Measurements from ENCODE around the gene MVB12B.

Gene MVB12B

GRCh38 chr9:126360073-126360472 is 33.4 kb downstream of the MVB12B start:
- H3K4me3 Mint-ChIP-seq: no peak overlapping the region
- no peaks in the 10 kb centered on the region for H3K4me1 Mint-ChIP-seq
- H3K36me3 Mint-ChIP-seq: peaks cover 40% of the 10 kb centered on the region
- ATAC-seq: no peak
- peaks cover 14% of the 10 kb centered on the region for H3K9me3 Mint-ChIP-seq
- H3K27ac Mint-ChIP-seq: no peak overlapping the region
- no peaks in the 10 kb centered on the region for H3K27me3 Mint-ChIP-seq

DNA sequence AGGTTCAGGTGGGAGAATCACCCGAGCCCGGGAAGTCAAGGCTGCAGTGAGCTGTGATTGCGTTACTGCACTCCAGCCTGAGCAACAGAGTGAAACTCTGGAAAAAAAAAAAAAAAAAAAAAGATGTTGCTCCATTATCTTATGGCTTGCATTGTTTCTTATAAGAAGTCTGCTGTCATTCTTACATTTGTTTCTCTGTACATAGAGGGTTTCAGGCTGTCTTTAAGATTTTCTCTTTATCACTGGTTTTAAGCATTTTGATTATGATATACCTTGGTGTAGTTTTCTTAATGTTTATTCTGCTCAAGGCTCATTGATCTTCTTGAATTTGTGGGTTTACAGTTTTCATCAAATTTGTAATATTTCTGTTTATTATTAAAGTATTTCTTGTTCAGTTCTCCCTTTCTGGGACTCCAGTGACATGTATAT is 35.2 kb downstream of the MVB12B start:
- no peaks in the 10 kb centered on the region for H3K27me3 Mint-ChIP-seq
- peaks cover 14% of the 10 kb centered on the region for H3K9me3 Mint-ChIP-seq
- H3K36me3 Mint-ChIP-seq: peaks cover 47% of the 10 kb centered on the region
- no peak for ATAC-seq
- H3K4me1 Mint-ChIP-seq: no peaks in the 10 kb centered on the region
- H3K27ac Mint-ChIP-seq: no peak overlapping the region
- no peak overlapping the region for H3K4me3 Mint-ChIP-seq

GRCh38 chr9:126363250-126363649 is 36.6 kb downstream of the MVB12B start:
- H3K27ac Mint-ChIP-seq: no peak overlapping the region
- peaks cover 47% of the 10 kb centered on the region for H3K36me3 Mint-ChIP-seq

DNA sequence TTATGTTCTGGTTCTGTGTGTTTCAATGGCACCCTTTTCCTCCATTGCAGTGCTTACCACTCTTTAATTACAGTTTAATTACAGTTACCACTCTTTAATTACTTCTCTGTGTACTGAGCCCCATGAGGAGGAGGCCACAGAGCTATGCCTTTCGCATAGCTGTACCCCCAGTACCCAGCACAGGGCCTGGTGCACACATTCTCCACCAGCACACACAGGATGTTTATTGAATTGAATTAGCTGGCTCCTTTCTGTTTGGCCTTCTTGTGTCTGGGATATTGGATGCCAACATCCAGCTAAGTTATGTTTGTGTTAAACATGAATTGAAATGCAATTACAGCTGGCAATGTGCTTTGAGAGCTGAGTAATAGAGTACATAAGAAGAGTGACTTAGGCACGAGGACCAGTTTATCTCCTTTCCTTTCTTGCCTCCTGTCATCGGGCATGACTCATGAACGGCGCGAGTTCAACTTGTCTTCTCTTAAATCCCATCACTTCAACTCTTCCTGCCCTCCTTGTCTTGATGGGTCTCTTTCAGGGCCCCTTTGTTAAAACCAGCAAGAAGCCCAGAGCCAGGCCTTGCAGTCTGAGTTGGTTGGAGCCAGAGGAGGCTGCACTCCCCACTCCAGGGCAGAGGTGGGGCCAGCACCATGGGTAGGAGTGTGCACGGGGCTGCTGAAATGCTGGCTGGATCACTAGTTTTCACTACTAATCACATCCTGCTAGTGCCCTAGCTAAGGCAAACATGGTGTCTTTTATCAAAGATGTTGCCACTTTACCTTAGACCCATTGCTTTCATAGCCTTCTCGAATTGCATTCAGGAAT is 37.4 kb downstream of the MVB12B start:
- no peak overlapping the region for H3K27ac Mint-ChIP-seq
- H3K4me3 Mint-ChIP-seq: no peak overlapping the region

More at GRCh38 chr9:126363250-126363649, 36.6 kb downstream of the MVB12B start:
- Mint-ChIP-seq H3K4me1 (no peaks in the 10 kb centered on the region), H3K9me3 (peaks cover 14% of the 10 kb centered on the region), H3K4me3 (no peak overlapping the region), H3K27me3 (no peaks in the 10 kb centered on the region)
- ATAC-seq: no peak

GRCh38 chr9:126365780-126366179 is 39.2 kb downstream of the MVB12B start:
- H3K27me3 Mint-ChIP-seq: no peaks in the 10 kb centered on the region
- ATAC-seq: no peak
- H3K27ac Mint-ChIP-seq: no peak overlapping the region
- H3K36me3 Mint-ChIP-seq: peaks cover 37% of the 10 kb centered on the region
- H3K4me3 Mint-ChIP-seq: no peak overlapping the region
- peaks cover 11% of the 10 kb centered on the region for H3K9me3 Mint-ChIP-seq
- H3K4me1 Mint-ChIP-seq: no peaks in the 10 kb centered on the region

More for the DNA sequence above, 37.4 kb downstream of the MVB12B start:
- Mint-ChIP-seq H3K4me1 (no peaks in the 10 kb centered on the region), H3K9me3 (peaks cover 14% of the 10 kb centered on the region), H3K27me3 (no peaks in the 10 kb centered on the region), H3K36me3 (peaks cover 47% of the 10 kb centered on the region)
- no peak for ATAC-seq

DNA sequence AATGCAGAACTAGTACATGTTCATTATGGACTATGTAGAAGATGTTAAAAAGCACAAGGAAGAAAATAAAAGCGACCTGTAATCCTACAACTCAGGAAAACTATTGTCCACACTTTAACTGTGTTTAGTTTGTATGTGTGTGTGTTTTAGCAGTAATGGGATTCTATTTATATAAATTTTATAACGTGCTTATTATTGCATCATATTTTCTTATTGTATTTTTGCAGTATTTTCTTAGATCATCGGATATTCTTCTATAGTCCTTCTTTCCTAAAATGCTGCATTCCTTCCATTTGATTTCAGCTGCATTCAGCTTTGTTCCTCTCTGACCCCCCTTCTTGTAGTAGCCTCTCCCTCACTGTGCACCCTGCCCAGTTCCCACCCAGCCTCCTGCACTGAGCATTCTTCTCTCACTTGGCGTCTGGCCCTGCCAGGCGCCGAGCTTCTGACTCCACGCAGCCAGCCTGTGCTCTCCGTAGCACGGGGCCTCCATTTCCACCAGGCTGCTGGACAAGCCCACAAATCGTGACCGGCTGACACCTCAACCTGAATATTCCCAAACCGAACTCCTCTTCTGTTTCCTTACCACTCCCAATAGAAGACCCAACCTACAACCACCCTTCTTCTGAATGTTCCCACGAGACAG is 39.9 kb downstream of the MVB12B start:
- ATAC-seq: no peak
- Mint-ChIP-seq H3K36me3 (peaks cover 31% of the 10 kb centered on the region), H3K4me1 (no peaks in the 10 kb centered on the region), H3K27me3 (no peaks in the 10 kb centered on the region), H3K9me3 (peaks cover 7% of the 10 kb centered on the region), H3K27ac (no peak overlapping the region), H3K4me3 (no peak overlapping the region)

DNA sequence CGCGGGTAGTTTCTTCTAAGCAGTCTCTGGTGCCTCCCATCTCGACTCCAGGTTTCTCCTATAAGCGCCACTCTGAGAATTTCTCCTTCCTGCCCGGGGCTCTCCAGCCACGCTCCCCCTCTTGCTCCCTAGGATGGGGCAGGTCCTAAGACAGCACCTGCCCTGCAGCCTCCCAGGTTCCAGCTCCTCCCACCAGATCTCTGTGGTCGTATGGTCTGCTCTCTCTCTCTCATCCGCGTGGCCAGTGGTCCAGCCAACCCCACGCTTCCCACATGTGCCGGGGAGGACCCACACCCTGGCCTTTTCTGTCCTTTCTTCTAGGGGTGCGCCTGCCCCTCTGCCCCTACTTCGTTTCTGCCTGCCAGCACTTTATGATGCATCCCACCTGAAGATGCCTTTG is 40.5 kb downstream of the MVB12B start:
- ATAC-seq: no peak
- no peak overlapping the region for H3K4me3 Mint-ChIP-seq
- H3K27ac Mint-ChIP-seq: no peak overlapping the region
- peaks cover 7% of the 10 kb centered on the region for H3K9me3 Mint-ChIP-seq
- H3K4me1 Mint-ChIP-seq: no peaks in the 10 kb centered on the region
- peaks cover 25% of the 10 kb centered on the region for H3K36me3 Mint-ChIP-seq
- peaks cover 3% of the 10 kb centered on the region for H3K27me3 Mint-ChIP-seq

DNA sequence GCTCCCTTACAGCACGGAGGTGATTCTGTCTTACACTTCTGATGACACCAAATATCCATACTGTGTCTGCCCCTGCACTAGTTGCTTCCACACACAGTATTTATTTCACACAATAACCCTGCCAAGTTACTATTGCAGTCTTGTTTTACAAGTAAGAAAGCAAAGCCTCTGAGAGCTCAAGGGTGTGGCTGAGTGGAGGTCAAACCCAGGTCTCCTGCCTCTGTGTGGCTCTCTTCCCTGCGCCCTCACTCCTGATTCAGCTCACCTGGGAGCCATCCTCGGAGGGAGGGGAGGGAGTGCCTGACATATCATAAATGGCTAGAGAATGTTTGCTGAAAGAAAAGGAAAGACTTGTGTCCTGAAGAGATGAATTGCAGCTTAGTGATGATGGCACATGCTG is 41.0 kb downstream of the MVB12B start:
- peaks cover 8% of the 10 kb centered on the region for H3K27me3 Mint-ChIP-seq
- H3K27ac Mint-ChIP-seq: no peak overlapping the region
- H3K9me3 Mint-ChIP-seq: peaks cover 7% of the 10 kb centered on the region
- no peak overlapping the region for H3K4me3 Mint-ChIP-seq
- no peaks in the 10 kb centered on the region for H3K4me1 Mint-ChIP-seq
- ATAC-seq: no peak
- H3K36me3 Mint-ChIP-seq: peaks cover 22% of the 10 kb centered on the region

DNA sequence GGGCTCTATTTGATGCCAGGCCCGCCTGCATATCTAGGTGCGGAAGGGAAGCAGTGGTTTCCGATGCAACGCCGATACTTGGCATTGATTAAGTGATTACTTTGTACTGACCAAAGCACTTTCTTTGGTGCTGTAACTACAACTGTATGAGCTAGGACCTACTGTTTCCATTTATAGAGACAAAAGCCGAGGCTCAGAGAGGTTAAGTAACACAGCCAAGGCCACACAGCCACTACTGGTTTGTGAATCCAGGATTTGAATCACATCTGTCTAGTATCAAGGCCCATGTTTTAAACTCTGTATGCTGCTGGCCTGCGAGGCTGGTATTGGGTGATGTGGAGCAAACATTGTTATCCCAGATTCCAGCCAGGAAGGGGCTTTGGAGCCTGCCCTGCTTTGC is 41.4 kb downstream of the MVB12B start:
- Mint-ChIP-seq H3K4me3 (no peak overlapping the region), H3K36me3 (peaks cover 22% of the 10 kb centered on the region), H3K27me3 (peaks cover 12% of the 10 kb centered on the region), H3K27ac (no peak overlapping the region), H3K9me3 (peaks cover 7% of the 10 kb centered on the region), H3K4me1 (no peaks in the 10 kb centered on the region)
- ATAC-seq: no peak

GRCh38 chr9:126371007-126371870 is 44.6 kb downstream of the MVB12B start:
- no peak overlapping the region for H3K4me3 Mint-ChIP-seq
- peaks cover 12% of the 10 kb centered on the region for H3K4me1 Mint-ChIP-seq
- H3K9me3 Mint-ChIP-seq: no peaks in the 10 kb centered on the region
- peaks cover 1% of the 10 kb centered on the region for H3K36me3 Mint-ChIP-seq
- ATAC-seq: no peak
- H3K27ac Mint-ChIP-seq: no peak overlapping the region
- H3K27me3 Mint-ChIP-seq: peaks cover 25% of the 10 kb centered on the region

DNA sequence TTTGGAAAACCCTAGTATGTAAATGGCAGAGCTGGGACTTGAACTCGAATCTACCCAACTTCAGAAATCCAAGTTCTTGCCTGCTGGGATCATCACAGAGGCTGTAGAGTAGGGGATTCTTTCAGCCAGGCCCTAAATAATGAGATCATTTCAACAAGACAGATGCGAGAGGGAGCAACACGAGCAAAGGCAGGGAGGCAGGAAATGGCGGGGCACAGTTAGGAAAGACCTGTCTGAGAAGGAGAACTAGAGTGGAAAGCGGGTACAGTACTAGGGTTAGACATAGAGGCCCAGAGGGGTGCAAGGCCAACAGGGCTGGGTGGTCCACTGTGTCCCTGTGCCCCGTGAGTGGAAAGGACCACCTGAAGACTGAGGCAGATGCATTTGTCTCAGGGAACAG is 46.1 kb downstream of the MVB12B start:
- Mint-ChIP-seq H3K27ac (no peak overlapping the region), H3K36me3 (no peaks in the 10 kb centered on the region), H3K27me3 (peaks cover 36% of the 10 kb centered on the region), H3K9me3 (no peaks in the 10 kb centered on the region), H3K4me3 (no peak overlapping the region), H3K4me1 (peaks cover 13% of the 10 kb centered on the region)
- ATAC-seq: no peak

GRCh38 chr9:126373241-126373640 is 46.6 kb downstream of the MVB12B start:
- ATAC-seq: no peak
- Mint-ChIP-seq H3K4me1 (peaks cover 13% of the 10 kb centered on the region), H3K4me3 (no peak overlapping the region), H3K27me3 (peaks cover 36% of the 10 kb centered on the region), H3K9me3 (no peaks in the 10 kb centered on the region), H3K27ac (no peak overlapping the region), H3K36me3 (no peaks in the 10 kb centered on the region)

GRCh38 chr9:126374366-126374781 is 47.7 kb downstream of the MVB12B start:
- no peaks in the 10 kb centered on the region for H3K36me3 Mint-ChIP-seq
- H3K4me3 Mint-ChIP-seq: no peak overlapping the region
- no peak overlapping the region for H3K27ac Mint-ChIP-seq
- H3K9me3 Mint-ChIP-seq: no peaks in the 10 kb centered on the region
- no peak for ATAC-seq
- peaks cover 13% of the 10 kb centered on the region for H3K4me1 Mint-ChIP-seq
- H3K27me3 Mint-ChIP-seq: peaks cover 36% of the 10 kb centered on the region

DNA sequence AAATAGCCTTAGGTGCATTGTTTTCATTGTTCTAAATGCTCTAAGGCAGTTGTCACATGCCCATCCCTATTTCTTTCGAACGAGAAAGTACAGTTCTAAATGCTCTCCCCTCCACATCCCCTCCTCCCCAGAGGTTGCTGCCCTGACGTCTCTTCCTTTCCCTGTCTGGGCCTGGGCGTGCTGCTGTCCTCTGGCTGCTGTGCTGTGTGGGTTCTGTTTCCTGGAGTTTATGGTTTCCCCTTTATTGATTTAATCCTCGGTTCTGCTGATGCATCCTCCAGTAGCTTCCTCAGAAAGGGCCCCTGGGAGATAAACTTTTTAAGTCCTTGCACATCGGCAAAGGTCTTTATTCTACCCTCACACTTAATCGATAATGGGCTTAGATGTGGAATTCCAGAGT is 48.8 kb downstream of the MVB12B start:
- H3K4me3 Mint-ChIP-seq: no peak overlapping the region
- peaks cover 13% of the 10 kb centered on the region for H3K4me1 Mint-ChIP-seq
- H3K36me3 Mint-ChIP-seq: no peaks in the 10 kb centered on the region
- H3K27me3 Mint-ChIP-seq: peaks cover 36% of the 10 kb centered on the region
- no peak overlapping the region for H3K27ac Mint-ChIP-seq
- no peak for ATAC-seq
- no peaks in the 10 kb centered on the region for H3K9me3 Mint-ChIP-seq
